ENCODE data around the gene SLC25A4. TPM values are rescaled to one million over a fixed set of nuclear protein-coding genes. Genes with fewer than 3 reads are reported as not detected.

The SLC25A4 gene
- total and polyA plus RNA-seq, 2 donors from 2014 or later: 41.2 to 148 TPM

DNA sequence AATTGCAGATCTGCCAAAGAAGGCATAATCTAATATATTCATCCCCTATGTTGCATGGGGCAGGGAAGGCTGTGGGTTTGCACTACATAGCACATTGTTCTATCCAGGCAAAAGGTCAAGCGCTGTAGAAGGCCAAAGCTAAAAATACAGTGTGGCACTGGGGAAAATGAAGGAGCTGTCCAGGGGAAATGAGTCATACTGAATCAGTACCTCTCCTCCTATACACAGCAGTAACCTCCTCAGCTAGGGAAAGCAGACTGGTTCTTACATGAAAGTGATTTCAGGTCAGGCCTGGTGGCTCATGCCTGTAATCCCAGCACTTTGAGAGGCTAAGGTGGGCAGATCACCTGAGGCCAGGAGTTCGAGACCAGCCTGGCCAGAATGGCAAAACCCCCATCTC lies 31.0 kb upstream of the SLC25A4 start:
- TF ChIP-seq, protein P1, sequence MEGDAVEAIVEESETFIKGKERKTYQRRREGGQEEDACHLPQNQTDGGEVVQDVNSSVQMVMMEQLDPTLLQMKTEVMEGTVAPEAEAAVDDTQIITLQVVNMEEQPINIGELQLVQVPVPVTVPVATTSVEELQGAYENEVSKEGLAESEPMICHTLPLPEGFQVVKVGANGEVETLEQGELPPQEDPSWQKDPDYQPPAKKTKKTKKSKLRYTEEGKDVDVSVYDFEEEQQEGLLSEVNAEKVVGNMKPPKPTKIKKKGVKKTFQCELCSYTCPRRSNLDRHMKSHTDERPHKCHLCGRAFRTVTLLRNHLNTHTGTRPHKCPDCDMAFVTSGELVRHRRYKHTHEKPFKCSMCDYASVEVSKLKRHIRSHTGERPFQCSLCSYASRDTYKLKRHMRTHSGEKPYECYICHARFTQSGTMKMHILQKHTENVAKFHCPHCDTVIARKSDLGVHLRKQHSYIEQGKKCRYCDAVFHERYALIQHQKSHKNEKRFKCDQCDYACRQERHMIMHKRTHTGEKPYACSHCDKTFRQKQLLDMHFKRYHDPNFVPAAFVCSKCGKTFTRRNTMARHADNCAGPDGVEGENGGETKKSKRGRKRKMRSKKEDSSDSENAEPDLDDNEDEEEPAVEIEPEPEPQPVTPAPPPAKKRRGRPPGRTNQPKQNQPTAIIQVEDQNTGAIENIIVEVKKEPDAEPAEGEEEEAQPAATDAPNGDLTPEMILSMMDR (IDR thresholded peaks at IDR 0.05; ENCODE audit: borderline replicate concordance, extremely low read depth, insufficient read depth): no peak
- Histone ChIP-seq H3K9me3 (ENCODE audit: control insufficient read depth in 2 of 3, insufficient read depth in 1 of 3, low read length in 3 of 3) (no peaks in the 10 kb centered on the region), H3K27me3 (ENCODE audit: control insufficient read depth, insufficient read depth, low read length) (no peaks in the 10 kb centered on the region), H3K36me3 (ENCODE audit: control insufficient read depth in 2 of 3, insufficient read depth in 3 of 3, low read length in 3 of 3) (no peaks in the 10 kb centered on the region), H3K27ac (ENCODE audit: low read depth in 2 of 2, low read length in 2 of 2) (peak overlapping the region; percentile 49 to 77), H3K9ac (ENCODE audit: low read length in 3 of 3) (peak overlapping the region in 1 of 3 donors; percentile 30), H3K4me1 (ENCODE audit: control insufficient read depth in 2 of 3, insufficient read depth in 2 of 3, low read depth in 1 of 3, low read length in 3 of 3) (peaks cover 0 to 26% (median 13%) of the 10 kb centered on the region in 3 donors), H3K4me3 (ENCODE audit: low read length in 3 of 3) (no peak overlapping the region)
- intact Hi-C loops (cut with DNase I): no loop called here
- DNase-seq: peak in 2 of 5 donors; percentile 38 to 51
- FAIRE-seq: no peak

DNA sequence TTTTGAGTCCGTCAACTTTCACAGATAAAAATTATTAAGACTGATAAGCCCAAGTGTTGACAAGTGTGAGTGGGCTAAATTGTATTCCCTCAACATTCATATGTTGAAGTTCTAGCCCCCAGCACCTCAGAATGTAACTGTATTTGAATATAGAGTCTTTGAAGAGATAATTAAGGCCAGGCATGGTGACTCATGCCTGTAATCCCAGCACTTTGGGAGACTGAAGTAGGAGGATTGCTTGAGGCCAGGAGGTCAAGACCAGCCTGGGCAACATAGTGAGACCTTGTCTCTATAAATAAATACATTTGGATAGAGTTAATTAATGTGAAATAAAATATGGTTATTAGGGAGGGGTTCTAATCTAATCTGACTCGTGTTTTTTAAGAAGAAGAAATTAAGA lies 29.7 kb upstream of the SLC25A4 start:
- intact Hi-C loops (cut with DNase I): no loop called here
- peaks cover 0 to 19% (median 11%) of the 10 kb centered on the region in 3 donors for H3K4me1 ChIP-seq (ENCODE audit: control insufficient read depth in 2 of 3, insufficient read depth in 2 of 3, low read depth in 1 of 3, low read length in 3 of 3)
- H3K4me3 ChIP-seq (ENCODE audit: low read length in 3 of 3): no peak overlapping the region
- no peak for FAIRE-seq
- no peak for DNase-seq
- H3K36me3 ChIP-seq (ENCODE audit: control insufficient read depth in 2 of 3, insufficient read depth in 3 of 3, low read length in 3 of 3): no peaks in the 10 kb centered on the region
- H3K9me3 ChIP-seq (ENCODE audit: control insufficient read depth in 2 of 3, insufficient read depth in 1 of 3, low read length in 3 of 3): no peaks in the 10 kb centered on the region
- no peak overlapping the region for H3K9ac ChIP-seq (ENCODE audit: low read length in 3 of 3)
- TF ChIP-seq, protein P1 (IDR thresholded peaks at IDR 0.05; ENCODE audit: borderline replicate concordance, extremely low read depth, insufficient read depth): no peak
- no peaks in the 10 kb centered on the region for H3K27me3 ChIP-seq (ENCODE audit: control insufficient read depth, insufficient read depth, low read length)
- no peak overlapping the region for H3K27ac ChIP-seq (ENCODE audit: low read depth in 2 of 2, low read length in 2 of 2)

DNA sequence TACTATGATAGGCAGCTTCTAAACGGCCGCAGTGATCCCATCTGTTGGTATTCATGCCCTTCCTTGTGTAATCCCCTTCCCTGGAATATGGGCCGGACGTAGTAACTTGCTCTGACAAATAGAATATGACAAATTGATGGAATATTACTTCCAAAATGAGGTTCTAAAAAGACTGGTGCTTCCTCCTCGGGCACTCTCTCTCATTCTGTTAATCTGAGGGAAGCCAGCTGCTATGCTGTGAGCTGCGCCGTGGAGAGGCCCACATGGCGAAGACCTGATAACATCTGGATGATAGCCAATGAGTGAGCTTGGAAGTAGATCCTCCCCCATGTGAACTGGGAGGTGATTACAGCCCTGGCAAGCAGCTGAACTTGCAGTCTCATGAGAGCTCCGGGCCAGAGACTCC lies 27.2 kb upstream of the SLC25A4 start:
- H3K27me3 ChIP-seq (ENCODE audit: control insufficient read depth, insufficient read depth, low read length): no peaks in the 10 kb centered on the region
- H3K9ac ChIP-seq (ENCODE audit: low read length in 3 of 3): peak overlapping the region in 2 of 3 donors; percentile 37 to 62
- DNase-seq (peak; percentile 87 to 96 (median 89)), FAIRE-seq (no peak)
- no peaks in the 10 kb centered on the region for H3K36me3 ChIP-seq (ENCODE audit: control insufficient read depth in 2 of 3, insufficient read depth in 3 of 3, low read length in 3 of 3)
- peak overlapping the region in 1 of 3 donors; percentile 29 for H3K4me3 ChIP-seq (ENCODE audit: low read length in 3 of 3)
- TF ChIP-seq, protein P1 (IDR thresholded peaks at IDR 0.05; ENCODE audit: borderline replicate concordance, extremely low read depth, insufficient read depth): no peak
- peaks cover 0 to 13% (median 9%) of the 10 kb centered on the region in 3 donors for H3K4me1 ChIP-seq (ENCODE audit: control insufficient read depth in 2 of 3, insufficient read depth in 2 of 3, low read depth in 1 of 3, low read length in 3 of 3)
- intact Hi-C loops (cut with DNase I): no loop called here
- H3K27ac ChIP-seq (ENCODE audit: low read depth in 2 of 2, low read length in 2 of 2): peak overlapping the region; percentile 58 to 73
- H3K9me3 ChIP-seq (ENCODE audit: control insufficient read depth in 2 of 3, insufficient read depth in 1 of 3, low read length in 3 of 3): no peaks in the 10 kb centered on the region
